ENCODE measurements around the gene TBX20. TPM values are rescaled to one million over a fixed set of nuclear protein-coding genes. Genes with fewer than 3 reads are reported as not detected.
A peak's percentile ranks its signal among the peaks of the same experiment; 100 is the strongest.

TBX20 gene
- total RNA-seq, result not detected

GRCh38 chr7:35253710-35254495, at the start of gene TBX20:
TSS of gene TBX20 (minus strand) at chr7:35254100. CDS start at chr7:35253620, 480 bp downstream.
- ATAC-seq (peak; percentile 77 to 85), DNase-seq (ENCODE audit: low spot score) (no peak)
- Mint-ChIP-seq H3K27me3 (peaks cover 57 to 78% of the 10 kb centered on the region in 2 donors), H3K4me1 (ENCODE audit: low read depth in 2 of 2) (peaks cover 0 to 4% of the 10 kb centered on the region in 2 donors), H3K9me3 (no peaks in the 10 kb centered on the region), H3K4me3 (peak within 1 kb of the TSS; percentile 42), H3K36me3 (peaks cover 7% of the 10 kb centered on the region), H3K27ac (no peak within 1 kb of the TSS)

- no peak for DNase-seq (ENCODE audit: low spot score)
- no peak overlapping the region for H3K4me3 Mint-ChIP-seq
- peaks cover 16 to 45% of the 10 kb centered on the region in 2 donors for H3K27me3 Mint-ChIP-seq
- no peak for ATAC-seq
- no peaks in the 10 kb centered on the region for H3K4me1 Mint-ChIP-seq (ENCODE audit: low read depth in 2 of 2)
- no peak overlapping the region for H3K27ac Mint-ChIP-seq
- H3K9me3 Mint-ChIP-seq, result no peaks in the 10 kb centered on the region
- no peaks in the 10 kb centered on the region for H3K36me3 Mint-ChIP-seq
These were observed 35.5 kb upstream of the TBX20 start for GRCh38 chr7:35289376-35289775.

- no peaks in the 10 kb centered on the region for H3K9me3 Mint-ChIP-seq
- no peak overlapping the region for H3K27ac Mint-ChIP-seq
- H3K4me3 Mint-ChIP-seq, result no peak overlapping the region
- DNase-seq (ENCODE audit: low spot score), result no peak
- H3K27me3 Mint-ChIP-seq, result peaks cover 17 to 51% of the 10 kb centered on the region in 2 donors
- no peaks in the 10 kb centered on the region for H3K36me3 Mint-ChIP-seq
- no peak for ATAC-seq
- H3K4me1 Mint-ChIP-seq (ENCODE audit: low read depth in 2 of 2), result no peaks in the 10 kb centered on the region
These were observed 33.1 kb upstream of the TBX20 start for GRCh38 chr7:35286986-35287385.

GRCh38 chr7:35286422-35286821, 32.5 kb upstream of the TBX20 start:
- no peak overlapping the region for H3K4me3 Mint-ChIP-seq
- no peak for ATAC-seq
- peaks cover 19 to 53% of the 10 kb centered on the region in 2 donors for H3K27me3 Mint-ChIP-seq

GRCh38 chr7:35285799-35286198, 31.9 kb upstream of the TBX20 start:
- H3K27me3 Mint-ChIP-seq, result peaks cover 19 to 51% of the 10 kb centered on the region in 2 donors
- H3K9me3 Mint-ChIP-seq, result no peaks in the 10 kb centered on the region
- DNase-seq (ENCODE audit: low spot score) (no peak), ATAC-seq (no peak)
- no peak overlapping the region for H3K27ac Mint-ChIP-seq
- H3K4me1 Mint-ChIP-seq (ENCODE audit: low read depth in 2 of 2), result no peaks in the 10 kb centered on the region
- H3K4me3 Mint-ChIP-seq, result no peak overlapping the region
- H3K36me3 Mint-ChIP-seq, result no peaks in the 10 kb centered on the region

More at GRCh38 chr7:35286422-35286821, 32.5 kb upstream of the TBX20 start:
- H3K36me3 Mint-ChIP-seq, result no peaks in the 10 kb centered on the region
- no peak for DNase-seq (ENCODE audit: low spot score)
- no peaks in the 10 kb centered on the region for H3K4me1 Mint-ChIP-seq (ENCODE audit: low read depth in 2 of 2)
- H3K9me3 Mint-ChIP-seq, result no peaks in the 10 kb centered on the region
- no peak overlapping the region for H3K27ac Mint-ChIP-seq

- no peak for DNase-seq (ENCODE audit: low spot score)
- no peak overlapping the region for H3K4me3 Mint-ChIP-seq
These were observed 27.0 kb upstream of the TBX20 start for GRCh38 chr7:35280902-35281301.

GRCh38 chr7:35277359-35277758, 23.5 kb upstream of the TBX20 start:
- DNase-seq (ENCODE audit: low spot score) (no peak), ATAC-seq (no peak)
- Mint-ChIP-seq H3K4me1 (ENCODE audit: low read depth in 2 of 2) (no peaks in the 10 kb centered on the region), H3K9me3 (no peaks in the 10 kb centered on the region), H3K4me3 (no peak overlapping the region), H3K27ac (no peak overlapping the region), H3K27me3 (peaks cover 31 to 51% of the 10 kb centered on the region in 2 donors), H3K36me3 (no peaks in the 10 kb centered on the region)

More at GRCh38 chr7:35280902-35281301, 27.0 kb upstream of the TBX20 start:
- Mint-ChIP-seq H3K27ac (no peak overlapping the region), H3K36me3 (no peaks in the 10 kb centered on the region), H3K9me3 (no peaks in the 10 kb centered on the region), H3K4me1 (ENCODE audit: low read depth in 2 of 2) (no peaks in the 10 kb centered on the region), H3K27me3 (peaks cover 20 to 48% of the 10 kb centered on the region in 2 donors)
- ATAC-seq, result no peak

GRCh38 chr7:35272246-35272645, 18.3 kb upstream of the TBX20 start:
- no peak for ATAC-seq

GRCh38 chr7:35268953-35269352, 15.1 kb upstream of the TBX20 start:
- no peak for DNase-seq (ENCODE audit: low spot score)
- no peaks in the 10 kb centered on the region for H3K36me3 Mint-ChIP-seq
- peaks cover 44 to 57% of the 10 kb centered on the region in 2 donors for H3K27me3 Mint-ChIP-seq
- no peaks in the 10 kb centered on the region for H3K9me3 Mint-ChIP-seq
- H3K4me1 Mint-ChIP-seq (ENCODE audit: low read depth in 2 of 2), result no peaks in the 10 kb centered on the region
- no peak overlapping the region for H3K4me3 Mint-ChIP-seq
- ATAC-seq, result no peak
- H3K27ac Mint-ChIP-seq, result no peak overlapping the region

More at GRCh38 chr7:35272246-35272645, 18.3 kb upstream of the TBX20 start:
- Mint-ChIP-seq H3K27me3 (peaks cover 31 to 43% of the 10 kb centered on the region in 2 donors), H3K4me3 (no peak overlapping the region), H3K36me3 (no peaks in the 10 kb centered on the region), H3K9me3 (no peaks in the 10 kb centered on the region), H3K4me1 (ENCODE audit: low read depth in 2 of 2) (no peaks in the 10 kb centered on the region), H3K27ac (no peak overlapping the region)
- no peak for DNase-seq (ENCODE audit: low spot score)

- H3K4me3 Mint-ChIP-seq, result no peak overlapping the region
- peaks cover 40 to 60% of the 10 kb centered on the region in 2 donors for H3K27me3 Mint-ChIP-seq
- ATAC-seq (no peak), DNase-seq (ENCODE audit: low spot score) (no peak)
- no peaks in the 10 kb centered on the region for H3K36me3 Mint-ChIP-seq
- H3K27ac Mint-ChIP-seq, result no peak overlapping the region
- H3K4me1 Mint-ChIP-seq (ENCODE audit: low read depth in 2 of 2), result no peaks in the 10 kb centered on the region
- H3K9me3 Mint-ChIP-seq, result no peaks in the 10 kb centered on the region
These were observed 13.5 kb upstream of the TBX20 start for GRCh38 chr7:35267411-35267810.

- no peak overlapping the region for H3K4me3 Mint-ChIP-seq
- H3K27me3 Mint-ChIP-seq, result peaks cover 45 to 65% of the 10 kb centered on the region in 2 donors
- no peaks in the 10 kb centered on the region for H3K9me3 Mint-ChIP-seq
- ATAC-seq (no peak), DNase-seq (ENCODE audit: low spot score) (no peak)
- H3K36me3 Mint-ChIP-seq, result no peaks in the 10 kb centered on the region
- H3K27ac Mint-ChIP-seq, result no peak overlapping the region
- H3K4me1 Mint-ChIP-seq (ENCODE audit: low read depth in 2 of 2), result no peaks in the 10 kb centered on the region
These were observed 9.5 kb upstream of the TBX20 start for GRCh38 chr7:35263396-35263795.

GRCh38 chr7:35261476-35262285, 7.8 kb upstream of the TBX20 start:
- DNase-seq (ENCODE audit: low spot score) (no peak), ATAC-seq (no peak)
- Mint-ChIP-seq H3K4me3 (no peak overlapping the region), H3K27me3 (peaks cover 51 to 73% of the 10 kb centered on the region in 2 donors), H3K27ac (no peak overlapping the region), H3K4me1 (ENCODE audit: low read depth in 2 of 2) (no peaks in the 10 kb centered on the region), H3K36me3 (no peaks in the 10 kb centered on the region), H3K9me3 (no peaks in the 10 kb centered on the region)

- no peak overlapping the region for H3K4me3 Mint-ChIP-seq
- H3K4me1 Mint-ChIP-seq (ENCODE audit: low read depth in 2 of 2), result no peaks in the 10 kb centered on the region
- H3K9me3 Mint-ChIP-seq, result no peaks in the 10 kb centered on the region
- H3K27ac Mint-ChIP-seq, result no peak overlapping the region
- ATAC-seq (no peak), DNase-seq (ENCODE audit: low spot score) (no peak)
- H3K36me3 Mint-ChIP-seq, result no peaks in the 10 kb centered on the region
- H3K27me3 Mint-ChIP-seq, result peaks cover 53 to 76% of the 10 kb centered on the region in 2 donors
These were observed 7.1 kb upstream of the TBX20 start for GRCh38 chr7:35261041-35261440.

GRCh38 chr7:35260246-35260645, 6.3 kb upstream of the TBX20 start:
- no peaks in the 10 kb centered on the region for H3K36me3 Mint-ChIP-seq

More at GRCh38 chr7:35260246-35260645, 6.3 kb upstream of the TBX20 start:
- Mint-ChIP-seq H3K27me3 (peaks cover 51 to 76% of the 10 kb centered on the region in 2 donors), H3K27ac (no peak overlapping the region), H3K4me3 (no peak overlapping the region), H3K4me1 (ENCODE audit: low read depth in 2 of 2) (no peaks in the 10 kb centered on the region), H3K9me3 (no peaks in the 10 kb centered on the region)
- ATAC-seq, result no peak
- no peak for DNase-seq (ENCODE audit: low spot score)
